SJCRH30 (cell line): ENCODE data around the gene C1orf94. TPM values are rescaled to one million over a fixed set of nuclear protein-coding genes. Genes with fewer than 3 reads are reported as not detected.

Experiments
- DNase-seq, 2 experiments: peaks; one replicate each; pipeline ENCODE4 v3.0.0-alpha.2; 2015 to 2020
- H3K27ac ChIP-seq: fragments of 250-450 bp; sonication (Bioruptor Pico); 2 replicates; pipeline ENCODE4 v1.5.1; 2020; ENCODE audit warnings: mild to moderate bottlenecking, moderate library complexity
- H3K27me3 ChIP-seq: fragments of 250-450 bp; sonication (Bioruptor Pico); 2 replicates; pipeline ENCODE4 v1.5.1; 2020; ENCODE audit warnings: mild to moderate bottlenecking, moderate library complexity
- H3K36me3 ChIP-seq: fragments of 250-450 bp; sonication (Bioruptor Pico); 2 replicates; pipeline ENCODE4 v1.5.1; 2020; ENCODE audit warnings: mild to moderate bottlenecking, moderate library complexity
- H3K4me1 ChIP-seq: fragments of 250-450 bp; sonication (Bioruptor Pico); 2 replicates; pipeline ENCODE4 v1.5.1; 2020; ENCODE audit warnings: mild to moderate bottlenecking, moderate library complexity
- H3K4me3 ChIP-seq: fragments of 250-450 bp; sonication (Bioruptor Pico); 2 replicates; pipeline ENCODE4 v1.5.1; 2020; ENCODE audit warnings: mild to moderate bottlenecking, moderate library complexity
- H3K9me3 ChIP-seq: fragments of 250-450 bp; sonication (Bioruptor Pico); replicated peaks from 2 replicates; pipeline ENCODE4 v1.5.1; 2020; ENCODE audit warnings: mild to moderate bottlenecking, moderate library complexity
- total RNA-seq: library from RNA; depleted of rRNA; stranded (reverse); fragments of >200 nt; shearing (Covaris generic); gene quantifications from 2 replicates; pipeline ENCODE4 v1.2.3, GENCODE V29; 2014; rRNA removed

The C1orf94 gene
- total RNA-seq, 1 experiment from 2014 or later: 6.9 TPM

- no peaks in the 10 kb centered on the region for H3K9me3 ChIP-seq
- peaks cover 3% of the 10 kb centered on the region for H3K27me3 ChIP-seq
- no peak overlapping the region for H3K27ac ChIP-seq
- H3K36me3 ChIP-seq: no peaks in the 10 kb centered on the region
- no peak for DNase-seq
- H3K4me1 ChIP-seq: no peaks in the 10 kb centered on the region
- no peak overlapping the region for H3K4me3 ChIP-seq
Observed at GRCh38 chr1:34262921-34263320, 86.2 kb downstream of the C1orf94 start.

DNA sequence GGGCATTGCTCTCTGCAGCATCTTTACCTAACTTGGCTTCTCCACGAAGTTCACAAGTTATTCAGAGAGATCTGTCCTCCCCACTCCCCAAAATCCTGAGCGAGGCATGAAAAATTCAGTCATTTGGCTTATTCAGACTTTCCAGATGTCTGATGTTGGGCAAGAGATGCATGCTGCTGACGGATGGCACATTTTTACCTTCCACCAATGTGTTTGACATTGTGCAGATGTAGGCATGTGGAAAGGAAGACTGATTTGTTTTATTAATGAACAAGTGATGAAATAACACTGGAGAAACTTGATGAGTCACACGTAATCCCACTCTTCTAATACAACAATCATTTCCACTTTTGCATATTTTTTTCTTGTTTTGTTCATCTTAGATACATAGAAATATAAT, 86.7 kb downstream of the C1orf94 start:
- no peaks in the 10 kb centered on the region for H3K4me1 ChIP-seq
- no peaks in the 10 kb centered on the region for H3K9me3 ChIP-seq
- H3K36me3 ChIP-seq: no peaks in the 10 kb centered on the region
- H3K27ac ChIP-seq: no peak overlapping the region
- H3K4me3 ChIP-seq: no peak overlapping the region
- DNase-seq: no peak
- peaks cover 4% of the 10 kb centered on the region for H3K27me3 ChIP-seq

- Histone ChIP-seq H3K4me3 (no peak overlapping the region), H3K4me1 (no peaks in the 10 kb centered on the region), H3K27me3 (peaks cover 4% of the 10 kb centered on the region), H3K36me3 (no peaks in the 10 kb centered on the region), H3K27ac (no peak overlapping the region), H3K9me3 (no peaks in the 10 kb centered on the region)
- peak; percentile 35 to 63 for DNase-seq
Observed at GRCh38 chr1:34265396-34265795, 88.7 kb downstream of the C1orf94 start.

DNA sequence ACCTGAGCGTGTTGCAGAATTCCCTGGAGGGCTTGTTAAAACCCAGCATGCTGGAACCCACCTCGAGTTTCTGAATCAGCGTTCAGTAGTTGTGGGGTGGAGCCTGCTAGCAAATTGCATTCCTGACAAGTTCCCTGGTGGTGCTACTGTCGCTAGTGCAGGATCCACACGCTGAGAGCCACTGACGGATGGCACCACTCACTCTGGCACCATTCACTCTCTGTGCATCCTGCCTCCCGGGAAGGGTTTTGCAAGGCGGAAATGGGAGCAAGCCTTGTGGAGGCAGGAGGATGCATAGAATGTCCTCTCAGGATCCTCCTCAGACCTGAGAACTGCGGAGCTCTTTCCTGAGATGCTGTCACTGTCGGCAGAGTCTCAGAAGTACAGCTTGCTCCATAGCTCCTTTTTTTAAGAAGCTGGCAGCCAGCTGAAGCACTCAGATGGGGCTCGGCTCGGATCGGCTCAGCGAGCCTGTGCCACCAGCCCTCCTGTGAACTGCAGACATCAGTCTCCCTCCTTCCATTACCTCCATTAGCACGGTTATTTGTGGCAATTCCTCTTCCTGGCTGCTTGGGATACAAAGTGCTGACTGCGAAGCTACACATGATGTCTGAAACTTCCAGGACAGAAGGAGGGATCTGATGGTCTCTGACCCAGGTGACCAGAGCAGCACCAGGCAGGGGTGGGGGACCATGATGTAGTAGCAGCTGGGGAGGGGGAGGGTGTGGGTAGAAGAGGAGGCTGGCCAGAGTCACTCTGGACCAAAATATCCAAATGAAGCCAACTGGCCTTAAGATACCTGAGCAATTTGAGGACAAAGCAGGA, 89.6 kb downstream of the C1orf94 start:
- Histone ChIP-seq H3K9me3 (no peaks in the 10 kb centered on the region), H3K27me3 (peaks cover 4% of the 10 kb centered on the region), H3K4me3 (no peak overlapping the region), H3K36me3 (no peaks in the 10 kb centered on the region), H3K27ac (no peak overlapping the region), H3K4me1 (no peaks in the 10 kb centered on the region)
- DNase-seq: peak in 1 of 2 experiments; percentile 9

- Histone ChIP-seq H3K4me3 (no peak overlapping the region), H3K36me3 (no peaks in the 10 kb centered on the region), H3K4me1 (no peaks in the 10 kb centered on the region), H3K9me3 (no peaks in the 10 kb centered on the region), H3K27me3 (peaks cover 4% of the 10 kb centered on the region), H3K27ac (no peak overlapping the region)
- DNase-seq: no peak
Observed at GRCh38 chr1:34267326-34267725, 90.6 kb downstream of the C1orf94 start.

GRCh38 chr1:34268311-34268954, 91.7 kb downstream of the C1orf94 start:
- no peak overlapping the region for H3K4me3 ChIP-seq
- no peak for DNase-seq
- no peak overlapping the region for H3K27ac ChIP-seq

More at GRCh38 chr1:34268311-34268954, 91.7 kb downstream of the C1orf94 start:
- Histone ChIP-seq H3K4me1 (no peaks in the 10 kb centered on the region), H3K27me3 (peaks cover 4% of the 10 kb centered on the region; the same call in 1 of the 2 replicates), H3K9me3 (no peaks in the 10 kb centered on the region), H3K36me3 (no peaks in the 10 kb centered on the region)

Other genes starting within 250 kb of the C1orf94 start
- gene CSMD2, start 11.7 kb upstream of the C1orf94 start, total RNA-seq: 0.14 and 0.20 TPM in 2 replicates